BE2C (cell line): ENCODE data around the gene ROPN1B.
"Not testable (repeated sequence)": the region's sequence is repeated elsewhere in the genome, so short reads cannot be mapped to it uniquely, and the experiment has no call there.

ENCODE experiments used
- DNase-seq: peaks from one replicate; pipeline ENCODE4 v3.0.0-alpha.2; 2020
- H3K27me3 ChIP-seq: fragments of 250-450 bp; sonication (Bioruptor Pico); 2 replicates; pipeline ENCODE4 v1.5.1; 2020; ENCODE audit warnings: mild to moderate bottlenecking
- H3K36me3 ChIP-seq: fragments of 250-450 bp; sonication (Bioruptor Pico); 2 replicates; pipeline ENCODE4 v1.5.1; 2020; ENCODE audit warnings: mild to moderate bottlenecking
- H3K4me1 ChIP-seq: fragments of 250-450 bp; sonication (Bioruptor Pico); 2 replicates; pipeline ENCODE4 v1.5.1; 2020
- H3K4me3 ChIP-seq: 2 replicates; pipeline ENCODE4 v1.5.1; 2011; ENCODE audit warnings: low read depth, low read length
- H3K9me3 ChIP-seq: fragments of 250-450 bp; sonication (Bioruptor Pico); 2 replicates; pipeline ENCODE4 v1.5.1; 2020
- TF ChIP-seq, protein P1 (sequence below): IDR thresholded peaks from 2 replicates; pipeline ENCODE4 v1.5.1; 2012; ENCODE audit warnings: mild to moderate bottlenecking, low read depth, low read length

Gene ROPN1B

DNA sequence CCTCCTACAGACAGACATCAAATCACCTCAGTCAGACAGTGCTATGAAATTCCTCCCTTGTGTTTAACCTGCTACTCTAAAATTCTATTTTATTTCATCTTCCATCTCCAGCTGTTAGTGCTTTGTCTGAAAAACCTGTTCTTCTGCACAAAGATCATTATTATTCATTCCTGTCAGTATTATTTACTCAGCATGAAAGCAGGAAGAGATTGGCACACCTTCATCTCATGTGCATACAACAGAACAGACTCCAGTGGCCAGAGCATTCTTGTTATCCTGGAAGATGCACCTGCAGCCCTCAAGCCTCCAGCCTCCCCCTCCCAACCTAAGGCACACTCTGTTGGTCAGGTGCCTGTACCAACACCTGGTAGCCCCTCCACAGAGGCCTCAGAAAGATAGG lies 1.8 kb upstream of the ROPN1B start:
- no peaks in the 10 kb centered on the region for H3K36me3 ChIP-seq
- H3K27me3 ChIP-seq, result peaks cover 21% of the 10 kb centered on the region
- no peak for DNase-seq
- TF ChIP-seq, protein P1, sequence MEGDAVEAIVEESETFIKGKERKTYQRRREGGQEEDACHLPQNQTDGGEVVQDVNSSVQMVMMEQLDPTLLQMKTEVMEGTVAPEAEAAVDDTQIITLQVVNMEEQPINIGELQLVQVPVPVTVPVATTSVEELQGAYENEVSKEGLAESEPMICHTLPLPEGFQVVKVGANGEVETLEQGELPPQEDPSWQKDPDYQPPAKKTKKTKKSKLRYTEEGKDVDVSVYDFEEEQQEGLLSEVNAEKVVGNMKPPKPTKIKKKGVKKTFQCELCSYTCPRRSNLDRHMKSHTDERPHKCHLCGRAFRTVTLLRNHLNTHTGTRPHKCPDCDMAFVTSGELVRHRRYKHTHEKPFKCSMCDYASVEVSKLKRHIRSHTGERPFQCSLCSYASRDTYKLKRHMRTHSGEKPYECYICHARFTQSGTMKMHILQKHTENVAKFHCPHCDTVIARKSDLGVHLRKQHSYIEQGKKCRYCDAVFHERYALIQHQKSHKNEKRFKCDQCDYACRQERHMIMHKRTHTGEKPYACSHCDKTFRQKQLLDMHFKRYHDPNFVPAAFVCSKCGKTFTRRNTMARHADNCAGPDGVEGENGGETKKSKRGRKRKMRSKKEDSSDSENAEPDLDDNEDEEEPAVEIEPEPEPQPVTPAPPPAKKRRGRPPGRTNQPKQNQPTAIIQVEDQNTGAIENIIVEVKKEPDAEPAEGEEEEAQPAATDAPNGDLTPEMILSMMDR, result no peak
- H3K4me1 ChIP-seq, result no peaks in the 10 kb centered on the region
- no peak overlapping the region for H3K4me3 ChIP-seq
- H3K9me3 ChIP-seq, result no peaks in the 10 kb centered on the region

DNA sequence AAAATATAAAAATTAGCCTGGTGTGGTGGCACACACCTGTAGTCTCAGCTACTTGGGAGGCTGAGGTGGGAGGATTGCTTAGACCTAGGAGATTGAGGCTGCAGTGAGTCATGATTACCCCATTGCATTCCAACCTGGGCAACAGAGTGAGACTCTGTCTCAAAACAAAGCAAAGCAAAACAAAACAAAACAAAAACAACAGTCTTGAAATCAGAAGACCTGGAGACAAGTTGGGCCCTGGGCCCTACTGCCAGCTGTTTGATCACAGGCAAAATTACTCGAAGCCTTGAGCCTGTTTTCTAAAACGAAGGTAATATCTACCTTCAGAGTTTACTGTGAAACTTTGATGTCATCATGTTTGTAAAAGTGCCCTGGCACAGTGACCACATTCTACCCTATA lies 857 bp upstream of the ROPN1B start:
- not testable (repeated sequence) for DNase-seq
- H3K27me3 ChIP-seq, result peaks cover 23% of the 10 kb centered on the region

DNA sequence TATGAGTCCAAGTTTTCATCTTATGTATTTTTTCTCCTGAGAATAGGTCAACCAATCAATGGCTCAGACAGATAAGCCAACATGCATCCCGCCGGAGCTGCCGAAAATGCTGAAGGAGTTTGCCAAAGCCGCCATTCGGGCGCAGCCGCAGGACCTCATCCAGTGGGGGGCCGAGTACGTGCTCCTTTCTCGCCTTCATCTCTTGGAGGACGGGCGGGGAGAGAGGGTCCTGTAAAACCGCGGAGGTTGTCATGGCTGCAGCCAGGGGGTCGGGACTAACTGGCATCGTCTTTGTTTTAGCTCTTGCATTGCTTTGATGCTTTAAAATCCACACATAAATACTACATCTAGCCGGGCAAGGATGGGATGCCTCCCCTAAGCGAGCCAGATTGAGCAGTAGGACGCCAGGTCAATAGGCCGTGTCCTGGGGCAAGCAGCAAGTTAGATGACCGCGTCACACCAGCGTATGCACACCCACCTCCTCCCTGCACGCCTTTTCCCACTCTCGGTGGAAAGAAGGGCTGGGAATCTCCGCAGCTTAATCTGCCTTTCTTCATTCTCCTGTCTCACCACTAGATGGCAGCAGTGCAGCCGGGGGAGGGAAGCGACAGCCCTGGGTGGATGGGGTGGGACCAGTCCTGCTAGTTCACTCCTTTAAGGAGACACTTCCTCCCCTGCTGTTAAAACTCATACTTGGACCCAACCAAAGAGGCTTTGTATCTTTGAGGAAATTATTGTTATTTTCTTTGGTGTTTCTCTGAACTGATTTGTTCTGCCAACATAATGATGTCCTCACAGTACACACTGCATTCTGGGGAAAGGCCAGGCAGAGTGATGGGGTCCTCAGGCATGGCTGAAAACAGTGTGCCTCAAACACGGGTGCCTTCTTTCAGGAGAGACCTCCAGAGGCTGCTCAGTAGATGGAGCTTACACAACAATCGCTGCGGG lies 3.3 kb downstream of the ROPN1B start:
- Histone ChIP-seq H3K4me3 (peak overlapping the region; percentile 34), H3K27me3 (peaks cover 20% of the 10 kb centered on the region)
- not testable (repeated sequence) for H3K36me3 ChIP-seq, H3K9me3 ChIP-seq, H3K4me1 ChIP-seq
- TF ChIP-seq, protein P1, result peak; percentile 71
- peak; percentile 47 for DNase-seq

More for the DNA sequence above, 857 bp upstream of the ROPN1B start:
- not testable (repeated sequence) for H3K4me3 ChIP-seq, H3K4me1 ChIP-seq, H3K9me3 ChIP-seq, H3K36me3 ChIP-seq

DNA sequence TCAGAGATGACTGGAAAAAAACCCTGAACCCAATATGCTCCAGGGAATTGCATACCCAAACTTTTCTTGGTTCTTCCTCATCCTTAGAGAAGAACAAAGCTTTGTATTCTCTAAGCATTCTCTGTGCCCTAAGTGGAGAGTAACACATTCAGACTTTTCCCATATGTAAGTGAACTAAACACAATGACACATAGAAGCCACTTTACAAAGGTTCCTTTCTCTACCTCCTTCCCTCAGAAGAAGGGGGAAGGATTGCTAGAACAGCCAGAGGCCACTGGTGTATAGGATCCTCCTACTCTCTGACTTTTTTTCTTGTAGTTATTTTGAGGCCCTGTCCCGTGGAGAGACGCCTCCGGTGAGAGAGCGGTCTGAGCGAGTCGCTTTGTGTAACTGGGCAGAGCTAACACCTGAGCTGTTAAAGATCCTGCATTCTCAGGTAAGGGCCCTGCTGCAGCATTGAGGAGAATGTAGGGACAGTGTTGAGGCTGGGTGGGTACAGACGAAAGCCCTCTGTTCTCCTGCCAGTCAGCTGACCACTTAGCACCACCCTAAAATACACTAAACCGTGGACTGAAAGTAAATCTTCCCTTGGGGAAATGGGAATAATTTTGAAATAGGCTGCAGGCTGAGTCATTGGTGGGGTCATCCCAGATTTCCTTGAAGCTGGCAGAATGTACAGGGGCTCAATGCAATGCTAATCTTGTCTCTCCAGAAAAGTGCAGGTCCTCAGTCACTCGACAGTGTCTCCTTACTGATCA lies 6.4 kb downstream of the ROPN1B start:
- not testable (repeated sequence) for DNase-seq, H3K9me3 ChIP-seq, H3K4me1 ChIP-seq, H3K36me3 ChIP-seq, H3K4me3 ChIP-seq
- H3K27me3 ChIP-seq, result peaks cover 16% of the 10 kb centered on the region

DNA sequence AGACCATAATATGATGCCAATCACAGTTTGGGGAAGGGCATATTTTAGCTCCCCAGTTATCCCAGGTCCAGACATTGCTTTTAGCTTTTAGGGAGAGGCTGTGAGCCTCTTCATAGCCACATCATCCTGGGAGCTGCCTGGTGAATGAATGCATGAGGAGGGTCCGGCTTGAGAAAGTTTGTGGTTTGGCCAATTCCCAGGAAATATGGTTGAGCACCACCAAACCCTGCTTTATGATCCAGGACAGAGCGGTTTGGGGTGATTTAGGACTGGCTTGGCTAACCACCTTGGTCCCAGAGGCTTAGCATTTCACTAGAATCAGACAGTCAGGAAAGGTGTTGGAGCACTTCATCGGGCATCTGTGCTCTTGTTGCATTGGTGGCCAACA lies 7.0 kb downstream of the ROPN1B start:
- H3K27me3 ChIP-seq, result peaks cover 13% of the 10 kb centered on the region
- not testable (repeated sequence) for H3K9me3 ChIP-seq, H3K4me1 ChIP-seq, DNase-seq, H3K4me3 ChIP-seq, H3K36me3 ChIP-seq

DNA sequence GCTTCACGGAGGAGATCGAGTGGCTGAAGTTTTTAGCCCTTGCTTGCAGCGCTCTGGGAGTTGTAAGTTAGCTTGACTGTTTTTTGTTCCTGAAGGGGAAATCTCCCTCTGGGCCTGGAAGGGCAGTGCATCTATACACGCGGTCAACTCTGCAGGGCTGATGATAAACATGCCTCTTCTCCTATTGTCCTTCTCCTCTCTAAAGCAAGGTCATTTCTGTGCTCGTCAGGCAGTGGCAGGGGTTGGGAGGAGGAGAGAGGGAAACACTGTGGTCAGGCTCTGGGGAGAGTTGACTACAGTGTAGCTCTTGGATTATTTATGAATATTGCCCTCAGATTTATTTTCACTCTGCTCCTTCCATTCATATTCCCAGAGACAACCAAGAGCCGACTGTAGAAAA lies 8.1 kb downstream of the ROPN1B start:
- not testable (repeated sequence) for DNase-seq, H3K4me1 ChIP-seq, H3K9me3 ChIP-seq, H3K36me3 ChIP-seq, H3K27me3 ChIP-seq, H3K4me3 ChIP-seq

DNA sequence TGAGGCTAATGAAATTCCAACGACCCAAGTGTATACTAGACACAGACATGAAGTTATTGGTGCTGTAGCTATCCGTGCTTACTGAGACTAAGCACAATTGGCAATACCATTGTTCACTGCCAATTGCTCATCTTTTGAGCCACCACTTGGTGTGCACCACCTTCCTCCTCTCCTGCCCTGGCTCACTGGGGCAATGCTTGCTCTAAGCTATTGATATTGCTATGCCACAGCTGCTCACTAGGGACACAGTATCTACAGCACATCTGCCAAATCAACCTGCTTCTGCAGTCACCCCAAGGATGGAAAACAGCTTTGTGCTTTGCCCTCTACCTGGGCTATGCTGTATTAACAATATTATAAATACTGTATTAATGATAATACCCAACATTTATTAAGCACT lies 16.0 kb downstream of the ROPN1B start:
- H3K36me3 ChIP-seq, H3K9me3 ChIP-seq, DNase-seq, H3K4me3 ChIP-seq, H3K4me1 ChIP-seq: not testable (repeated sequence)
- peaks cover 10% of the 10 kb centered on the region for H3K27me3 ChIP-seq

DNA sequence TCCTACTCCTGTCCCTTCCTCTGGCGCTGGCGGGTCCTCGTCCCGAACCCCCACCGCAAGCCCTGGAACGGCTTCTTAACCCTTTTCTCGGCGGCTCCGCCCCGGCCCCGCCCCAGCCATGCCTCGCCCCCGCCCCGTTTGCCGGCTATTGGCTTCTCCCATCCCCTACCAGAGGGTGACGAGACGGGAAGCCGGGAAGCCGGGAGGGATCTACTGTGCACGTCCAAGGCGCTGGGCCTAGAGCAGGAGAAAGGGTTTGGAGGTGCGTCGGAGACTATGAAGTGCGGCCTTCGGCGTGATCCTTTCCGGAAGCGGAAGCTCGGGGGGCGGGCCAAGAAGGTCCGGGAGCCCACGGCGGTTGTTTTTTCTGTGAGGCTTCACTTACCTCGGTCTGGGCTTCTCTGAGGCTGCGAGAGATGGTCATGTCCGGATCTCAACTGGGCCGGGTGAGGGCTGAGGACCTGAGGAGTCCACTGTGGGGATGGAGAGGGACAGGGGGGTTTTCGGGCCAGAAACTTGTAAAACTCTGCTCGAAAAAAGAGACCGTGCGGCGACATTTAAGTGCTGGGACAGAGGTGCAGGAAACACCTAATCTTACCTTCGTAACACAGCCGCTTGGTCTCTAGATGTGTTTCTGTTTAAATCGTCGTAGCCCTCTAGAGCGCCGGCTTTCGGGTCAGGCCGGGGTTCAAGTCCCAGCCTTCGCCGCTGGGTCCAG lies 21.4 kb downstream of the ROPN1B start:
- Histone ChIP-seq H3K9me3 (no peaks in the 10 kb centered on the region), H3K4me1 (no peaks in the 10 kb centered on the region), H3K4me3 (peak overlapping the region; percentile 87), H3K27me3 (peaks cover 4% of the 10 kb centered on the region; the same call in 1 of the 2 replicates), H3K36me3 (no peaks in the 10 kb centered on the region)
- TF ChIP-seq, protein P1, result no peak
- DNase-seq, result peak; percentile 95

DNA sequence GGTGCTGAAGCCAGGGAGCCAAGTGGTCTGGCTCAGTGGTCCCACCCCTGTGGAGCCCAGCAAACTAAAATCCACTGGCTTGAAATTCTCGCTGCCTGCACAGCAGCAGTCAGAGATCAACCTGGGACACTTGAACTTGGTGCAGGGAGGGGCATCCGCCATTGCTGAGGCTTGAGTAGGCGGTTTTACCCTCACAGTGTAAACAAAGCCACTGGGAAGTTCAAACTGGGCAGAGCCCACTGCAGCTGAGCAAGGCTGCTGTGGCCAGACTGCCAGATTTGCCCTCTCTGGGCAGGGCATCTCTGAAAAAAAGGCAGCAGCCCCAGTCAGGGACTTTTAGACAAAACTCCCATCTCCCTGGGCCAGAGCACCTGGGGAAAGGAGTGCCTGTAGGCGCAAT lies 27.8 kb downstream of the ROPN1B start:
- not testable (repeated sequence) for H3K27me3 ChIP-seq, H3K4me3 ChIP-seq, H3K36me3 ChIP-seq, H3K9me3 ChIP-seq, H3K4me1 ChIP-seq, DNase-seq
